ENCODE data around the gene RIOX2. TPM values are rescaled to one million over a fixed set of nuclear protein-coding genes. Genes with fewer than 3 reads are reported as not detected.

RIOX2 gene
- total and polyA plus RNA-seq, 2 donors (not counting 1 experiment from before 2014, with no cell fraction given): 18.5 to 23.6 TPM

- ATAC-seq (ENCODE audit: low read depth) (no peak), DNase-seq (peak; percentile 23)
- Histone ChIP-seq H3K4me1 (ENCODE audit: control insufficient read depth in 2 of 2, insufficient read depth in 2 of 2, low read length in 2 of 2) (peaks cover 8 to 18% of the 10 kb centered on the region in 2 donors), H3K4me2 (replicated peaks; ENCODE audit: low read depth, low read length, poor library complexity, severe bottlenecking) (peak overlapping the region; percentile 20), H3K4me3 (ENCODE audit: control extremely low read depth in 1 of 5, extremely low read depth in 1 of 5, insufficient read depth in 1 of 5, low read depth in 2 of 5, low read length in 4 of 5) (no peak overlapping the region), H3K27ac (ENCODE audit: low read length in 2 of 2) (peak overlapping the region; percentile 42 to 66), H3K27me3 (replicated peaks in 1 of 4; ENCODE audit: control extremely low read depth in 1 of 4, control insufficient read depth in 3 of 4, insufficient read depth in 4 of 4, low read length in 3 of 4) (no peaks in the 10 kb centered on the region), H3K79me2 (ENCODE audit: control insufficient read depth, insufficient read depth, low read length) (no peaks in the 10 kb centered on the region), H3K9ac (ENCODE audit: low read length) (peak overlapping the region; percentile 14), H2AFZ (ENCODE audit: insufficient read depth, low read depth, low read length, poor library complexity, severe bottlenecking) (peak overlapping the region; percentile 66), H3K36me3 (replicated peaks in 1 of 2; ENCODE audit: control extremely low read depth in 1 of 2, control insufficient read depth in 1 of 2, extremely low read depth in 1 of 2, insufficient read depth in 2 of 2, low read length in 1 of 2) (no peaks in the 10 kb centered on the region), H4K20me1 (ENCODE audit: control insufficient read depth, insufficient read depth, low read length, poor library complexity, severe bottlenecking) (no peaks in the 10 kb centered on the region), H3K9me3 (ENCODE audit: control extremely low read depth in 1 of 3, control insufficient read depth in 2 of 3, insufficient read depth in 1 of 3, low read length in 2 of 3) (no peaks in the 10 kb centered on the region)
- intact Hi-C loops (cut with micrococcal nuclease): no loop called here
- no peaks in the 10 kb centered on the region for H3K9me3 Mint-ChIP-seq (ENCODE audit: insufficient read depth)
- ChIA-PET POLR2A (no interaction called here), CTCF (no interaction called here)
- peak overlapping the region; percentile 82 for H3K27ac Mint-ChIP-seq
- peaks cover 24% of the 10 kb centered on the region for H3K4me1 Mint-ChIP-seq
- TF ChIP-seq, protein P1, sequence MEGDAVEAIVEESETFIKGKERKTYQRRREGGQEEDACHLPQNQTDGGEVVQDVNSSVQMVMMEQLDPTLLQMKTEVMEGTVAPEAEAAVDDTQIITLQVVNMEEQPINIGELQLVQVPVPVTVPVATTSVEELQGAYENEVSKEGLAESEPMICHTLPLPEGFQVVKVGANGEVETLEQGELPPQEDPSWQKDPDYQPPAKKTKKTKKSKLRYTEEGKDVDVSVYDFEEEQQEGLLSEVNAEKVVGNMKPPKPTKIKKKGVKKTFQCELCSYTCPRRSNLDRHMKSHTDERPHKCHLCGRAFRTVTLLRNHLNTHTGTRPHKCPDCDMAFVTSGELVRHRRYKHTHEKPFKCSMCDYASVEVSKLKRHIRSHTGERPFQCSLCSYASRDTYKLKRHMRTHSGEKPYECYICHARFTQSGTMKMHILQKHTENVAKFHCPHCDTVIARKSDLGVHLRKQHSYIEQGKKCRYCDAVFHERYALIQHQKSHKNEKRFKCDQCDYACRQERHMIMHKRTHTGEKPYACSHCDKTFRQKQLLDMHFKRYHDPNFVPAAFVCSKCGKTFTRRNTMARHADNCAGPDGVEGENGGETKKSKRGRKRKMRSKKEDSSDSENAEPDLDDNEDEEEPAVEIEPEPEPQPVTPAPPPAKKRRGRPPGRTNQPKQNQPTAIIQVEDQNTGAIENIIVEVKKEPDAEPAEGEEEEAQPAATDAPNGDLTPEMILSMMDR (IDR thresholded peaks at IDR 0.05): no peak
- no peak for TF ChIP-seq EZH2 (IDR thresholded peaks at IDR 0.05; ENCODE audit: borderline replicate concordance, insufficient read depth, low read depth, low read length, poor library complexity, severe bottlenecking)
- WGBS (ENCODE audit: insufficient coverage): 0% methylated on average over 1 of the region's 2 CpGs
- peak overlapping the region; percentile 16 for H3K4me3 Mint-ChIP-seq
- peaks cover 12% of the 10 kb centered on the region for H3K27me3 Mint-ChIP-seq
Measured at GRCh38 chr3:98003306-98003969, 31.2 kb upstream of the RIOX2 start.

DNA sequence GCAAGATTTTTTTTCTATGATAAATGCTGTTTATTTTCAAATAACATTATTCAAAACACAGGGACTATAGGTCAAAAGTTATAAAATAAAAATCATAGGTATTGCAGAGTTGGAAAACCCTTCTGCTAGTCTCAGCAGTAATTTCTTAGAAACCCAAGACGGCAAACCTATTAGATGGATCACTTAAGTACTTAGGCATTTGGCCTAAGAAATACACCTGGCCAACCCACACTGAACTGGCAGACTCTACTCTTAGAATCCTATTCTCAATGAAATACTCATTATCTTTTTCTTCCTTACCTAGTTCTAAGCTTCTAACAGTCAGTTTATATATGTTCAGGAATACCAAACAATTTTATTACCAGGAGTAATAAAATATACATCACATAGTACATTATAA lies 30.5 kb upstream of the RIOX2 start:
- intact Hi-C loops (cut with micrococcal nuclease): no loop called here
- H3K4me1 Mint-ChIP-seq: peaks cover 24% of the 10 kb centered on the region
- H3K9ac ChIP-seq (ENCODE audit: low read length): no peak overlapping the region
- no peaks in the 10 kb centered on the region for H3K36me3 ChIP-seq (replicated peaks in 1 of 2; ENCODE audit: control extremely low read depth in 1 of 2, control insufficient read depth in 1 of 2, extremely low read depth in 1 of 2, insufficient read depth in 2 of 2, low read length in 1 of 2)
- CTCF ChIA-PET: interaction anchor here (1.0 to 1.9 kb wide), 2 partner anchors 20 to 36 kb away, joined by 3 to 7 read pairs; no protein-coding TSS in a partner anchor
- H3K4me2 ChIP-seq (replicated peaks; ENCODE audit: low read depth, low read length, poor library complexity, severe bottlenecking): no peak overlapping the region
- H3K79me2 ChIP-seq (ENCODE audit: control insufficient read depth, insufficient read depth, low read length): no peaks in the 10 kb centered on the region
- no peaks in the 10 kb centered on the region for H3K9me3 ChIP-seq (ENCODE audit: control extremely low read depth in 1 of 3, control insufficient read depth in 2 of 3, insufficient read depth in 1 of 3, low read length in 2 of 3)
- H3K4me3 ChIP-seq (ENCODE audit: control extremely low read depth in 1 of 5, extremely low read depth in 1 of 5, insufficient read depth in 1 of 5, low read depth in 2 of 5, low read length in 4 of 5): no peak overlapping the region
- H3K27me3 Mint-ChIP-seq: peaks cover 10% of the 10 kb centered on the region
- TF ChIP-seq, protein P1 (IDR thresholded peaks at IDR 0.05): no peak
- TF ChIP-seq EZH2 (IDR thresholded peaks at IDR 0.05; ENCODE audit: borderline replicate concordance, insufficient read depth, low read depth, low read length, poor library complexity, severe bottlenecking): no peak
- H3K9me3 Mint-ChIP-seq (ENCODE audit: insufficient read depth): no peaks in the 10 kb centered on the region
- no peaks in the 10 kb centered on the region for H4K20me1 ChIP-seq (ENCODE audit: control insufficient read depth, insufficient read depth, low read length, poor library complexity, severe bottlenecking)
- WGBS (ENCODE audit: insufficient coverage): 80% methylated on average over 1 of the region's 1 CpG
- POLR2A ChIA-PET: no interaction called here
- H2AFZ ChIP-seq (ENCODE audit: insufficient read depth, low read depth, low read length, poor library complexity, severe bottlenecking): no peak overlapping the region
- H3K27ac ChIP-seq (ENCODE audit: low read length in 2 of 2): no peak overlapping the region
- no peak overlapping the region for H3K4me3 Mint-ChIP-seq
- H3K4me1 ChIP-seq (ENCODE audit: control insufficient read depth in 2 of 2, insufficient read depth in 2 of 2, low read length in 2 of 2): peaks cover 8 to 18% of the 10 kb centered on the region in 2 donors
- DNase-seq (no peak), ATAC-seq (ENCODE audit: low read depth) (no peak)
- no peak overlapping the region for H3K27ac Mint-ChIP-seq
- H3K27me3 ChIP-seq (replicated peaks in 1 of 4; ENCODE audit: control extremely low read depth in 1 of 4, control insufficient read depth in 3 of 4, insufficient read depth in 4 of 4, low read length in 3 of 4): no peaks in the 10 kb centered on the region

Data from B cell (primary cell).